CD14-positive monocyte (primary cell): ENCODE results near the gene PTPRC. TPM values are rescaled to one million over a fixed set of nuclear protein-coding genes. Genes with fewer than 3 reads are reported as not detected.

Experiments
- DNase-seq, 3 donors: peaks; one replicate each; pipeline ENCODE4 v3.0.0-alpha.2; 2011 to 2022
- H2AFZ ChIP-seq: 2 replicates; pipeline ENCODE4 v1.6.0; 2012; ENCODE audit warnings: mild to moderate bottlenecking, low read depth, low read length, inconsistent platforms; ENCODE audit not compliant: insufficient read depth, poor library complexity, severe bottlenecking
- H3K27ac ChIP-seq, 2 donors: 1 replicate in 1 of 2; 2 replicates in 1 of 2; pipeline ENCODE4 v1.5.1; 2012 to 2013; ENCODE audit warnings: low read length in 2 of 2, control low read depth in 1 of 2, inconsistent platforms in 1 of 2, low read depth in 1 of 2, mild to moderate bottlenecking in 1 of 2
- H3K27me3 ChIP-seq, 2 donors: one replicate each; pipeline versions ENCODE4 v1.6.0 to v1.6.1; 2011 to 2013; ENCODE audit warnings: low read length in 2 of 2; ENCODE audit not compliant: control insufficient read depth in 2 of 2, insufficient read depth in 2 of 2
- H3K36me3 ChIP-seq, 2 donors: replicated peaks in 1 of 2; 1 replicate in 1 of 2; 2 replicates in 1 of 2; pipeline versions ENCODE4 v1.5.1 to v1.6.1; 2012 to 2013; ENCODE audit warnings: low read length in 2 of 2, control low read depth in 1 of 2, inconsistent platforms in 1 of 2, mild to moderate bottlenecking in 1 of 2; ENCODE audit not compliant: insufficient read depth in 2 of 2, control insufficient read depth in 1 of 2
- H3K4me1 ChIP-seq, 2 donors: 1 replicate in 1 of 2; 2 replicates in 1 of 2; pipeline versions ENCODE4 v1.5.1 to v1.6.1; 2012 to 2013; ENCODE audit warnings: low read length in 2 of 2, control low read depth in 1 of 2, inconsistent platforms in 1 of 2, mild to moderate bottlenecking in 1 of 2, moderate library complexity in 1 of 2; ENCODE audit not compliant: insufficient read depth in 2 of 2, control insufficient read depth in 1 of 2
- H3K4me2 ChIP-seq: replicated peaks from 2 replicates; pipeline ENCODE3; 2012; ENCODE audit warnings: low read length, moderate library complexity, mild to moderate bottlenecking; ENCODE audit not compliant: poor library complexity, severe bottlenecking; ENCODE audit errors: extremely low read depth
- H3K4me3 ChIP-seq, 3 experiments: fragments of 200-600 bp in 1 of 3; sonication (generic) in 1 of 3; replicated peaks in 1 of 3; 1 replicate in 2 of 3; 2 replicates in 1 of 3; pipeline ENCODE4 v1.5.1; 2011 to 2013; ENCODE audit warnings: low read length in 3 of 3, mild to moderate bottlenecking in 3 of 3, control low read depth in 2 of 3, low read depth in 2 of 3, inconsistent platforms in 1 of 3, moderate library complexity in 1 of 3
- H3K79me2 ChIP-seq: 2 replicates; pipeline ENCODE4 v1.6.0; 2012; ENCODE audit warnings: mild to moderate bottlenecking, control low read depth, inconsistent platforms, low read length, moderate library complexity; ENCODE audit not compliant: insufficient read depth
- H3K9ac ChIP-seq: 2 replicates; pipeline ENCODE4 v1.6.0; 2017; ENCODE audit warnings: low read length, mild to moderate bottlenecking; ENCODE audit not compliant: insufficient read depth, poor library complexity, severe bottlenecking
- H3K9me3 ChIP-seq, 2 donors: replicated peaks in 1 of 2; 1 replicate in 1 of 2; 2 replicates in 1 of 2; pipeline versions ENCODE4 v1.5.1 to v1.6.1; 2012 to 2013; ENCODE audit warnings: low read length in 2 of 2, control low read depth in 1 of 2; ENCODE audit not compliant: control insufficient read depth in 1 of 2, insufficient read depth in 1 of 2
- H4K20me1 ChIP-seq: 2 replicates; pipeline ENCODE4 v1.6.0; 2012; ENCODE audit warnings: mild to moderate bottlenecking, low read length, control low read depth, moderate library complexity; ENCODE audit not compliant: insufficient read depth
- H3K27ac Mint-ChIP-seq, 7 donors: one replicate each; pipeline ENCODE4 v1.8.0; 2020; ENCODE audit warnings: mild to moderate bottlenecking in 7 of 7, mixed read lengths in 7 of 7, moderate library complexity in 6 of 7, inconsistent platforms in 2 of 7
- H3K27me3 Mint-ChIP-seq, 3 donors: one replicate each; pipeline ENCODE4 v1.8.0; 2021 to 2022; ENCODE audit warnings: low read depth in 3 of 3, mild to moderate bottlenecking in 3 of 3, mixed read lengths in 3 of 3, moderate library complexity in 3 of 3, inconsistent platforms in 1 of 3
- H3K36me3 Mint-ChIP-seq, 2 donors: one replicate each; pipeline ENCODE4 v1.8.0; 2020; ENCODE audit warnings: mixed read lengths in 2 of 2, inconsistent platforms in 1 of 2, mild to moderate bottlenecking in 1 of 2
- H3K4me1 Mint-ChIP-seq: one replicate; pipeline ENCODE4 v1.8.0; 2020; ENCODE audit warnings: mild to moderate bottlenecking, mixed read lengths
- H3K4me3 Mint-ChIP-seq, 2 donors: one replicate each; pipeline ENCODE4 v1.8.0; 2020; ENCODE audit warnings: mild to moderate bottlenecking in 2 of 2, mixed read lengths in 2 of 2, moderate library complexity in 1 of 2
- H3K9me3 Mint-ChIP-seq, 7 donors: one replicate each; pipeline ENCODE4 v1.8.0; 2020 to 2022; ENCODE audit warnings: mixed read lengths in 7 of 7, mild to moderate bottlenecking in 6 of 7, moderate library complexity in 6 of 7, inconsistent platforms in 2 of 7
- WGBS: methylation state at CpG from one replicate; pipeline ENCODE4 v1.1.5; 2013; ENCODE audit warnings: missing lambda C conversion rate; ENCODE audit not compliant: insufficient coverage; 5-methylcytosine and 5-hydroxymethylcytosine counted together
- intact Hi-C, 2 donors: fragments of 100-400 bp; cut with micrococcal nuclease; formaldehyde crosslinking; loops; one replicate each; pipeline versions ENCODE4 v1.15.0 to v1.15.1; 2023
- polyA plus RNA-seq, 3 donors: library from polyadenylated mRNA; depleted of rRNA in 1 of 3; unstranded in 2 of 3; stranded (reverse) in 1 of 3; fragments of 300-500 nt in 2 of 3; fragments of >200 nt in 1 of 3; fragmentation: Illumina TruSeq in 2 of 3; gene quantifications; 1 replicate in 2 of 3; 2 replicates in 1 of 3; pipeline ENCODE4 v1.2.3, GENCODE V29; 2012 to 2021
- TF ChIP-seq, protein P1 (sequence below): fragments of 200-600 bp; IDR thresholded peaks from one replicate; pipeline ENCODE4 v1.8.0; 2022; ENCODE audit warnings: antibody characterized with exemption, mild to moderate bottlenecking

The PTPRC gene
- polyA plus RNA-seq, 3 donors, result 410 to 992 (median 667) TPM

DNA sequence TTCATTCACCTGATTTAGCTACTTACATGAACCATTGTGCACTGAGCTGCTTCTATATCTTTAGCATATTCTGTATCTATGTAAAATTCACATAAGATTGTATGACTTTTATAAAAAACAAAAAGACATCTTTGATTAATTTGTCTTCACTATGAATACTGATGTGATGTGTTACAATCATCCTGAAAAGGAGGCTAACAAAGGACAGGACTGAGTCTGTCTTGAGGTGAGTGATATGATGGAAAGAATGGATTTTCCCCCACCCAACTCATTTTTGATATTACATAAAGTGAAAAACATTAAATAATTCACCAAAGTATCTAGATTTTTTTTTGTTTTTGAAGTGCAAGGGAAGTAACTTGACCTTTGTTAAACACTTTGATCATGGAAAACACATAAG is 9.8 kb downstream of the PTPRC start:
- Mint-ChIP-seq H3K27me3 (peaks cover 0 to 3% (median 0%) of the 10 kb centered on the region in 3 donors), H3K27ac (peak overlapping the region in 3 of 7 donors; percentile 3 to 25 (median 10)), H3K9me3 (no peaks in the 10 kb centered on the region), H3K4me1 (peaks cover 83% of the 10 kb centered on the region), H3K36me3 (peaks cover 73 to 75% of the 10 kb centered on the region in 2 donors), H3K4me3 (no peak overlapping the region)
- peaks cover 100% of the 10 kb centered on the region for H3K79me2 ChIP-seq
- H3K4me2 ChIP-seq, result peak overlapping the region; percentile 59
- peaks cover 72 to 78% of the 10 kb centered on the region in 2 donors for H3K36me3 ChIP-seq
- H4K20me1 ChIP-seq, result peaks cover 93% of the 10 kb centered on the region
- peak overlapping the region in 1 of 2 donors; percentile 72 for H3K27ac ChIP-seq
- H2AFZ ChIP-seq, result no peak overlapping the region
- peak overlapping the region in 1 of 3 experiments; percentile 2 for H3K4me3 ChIP-seq
- no peak for DNase-seq
- peaks cover 62 to 99% of the 10 kb centered on the region in 2 donors for H3K4me1 ChIP-seq
- intact Hi-C loops, result no loop called here
- H3K9me3 ChIP-seq, result no peaks in the 10 kb centered on the region
- H3K27me3 ChIP-seq, result no peaks in the 10 kb centered on the region
- TF ChIP-seq, protein P1, sequence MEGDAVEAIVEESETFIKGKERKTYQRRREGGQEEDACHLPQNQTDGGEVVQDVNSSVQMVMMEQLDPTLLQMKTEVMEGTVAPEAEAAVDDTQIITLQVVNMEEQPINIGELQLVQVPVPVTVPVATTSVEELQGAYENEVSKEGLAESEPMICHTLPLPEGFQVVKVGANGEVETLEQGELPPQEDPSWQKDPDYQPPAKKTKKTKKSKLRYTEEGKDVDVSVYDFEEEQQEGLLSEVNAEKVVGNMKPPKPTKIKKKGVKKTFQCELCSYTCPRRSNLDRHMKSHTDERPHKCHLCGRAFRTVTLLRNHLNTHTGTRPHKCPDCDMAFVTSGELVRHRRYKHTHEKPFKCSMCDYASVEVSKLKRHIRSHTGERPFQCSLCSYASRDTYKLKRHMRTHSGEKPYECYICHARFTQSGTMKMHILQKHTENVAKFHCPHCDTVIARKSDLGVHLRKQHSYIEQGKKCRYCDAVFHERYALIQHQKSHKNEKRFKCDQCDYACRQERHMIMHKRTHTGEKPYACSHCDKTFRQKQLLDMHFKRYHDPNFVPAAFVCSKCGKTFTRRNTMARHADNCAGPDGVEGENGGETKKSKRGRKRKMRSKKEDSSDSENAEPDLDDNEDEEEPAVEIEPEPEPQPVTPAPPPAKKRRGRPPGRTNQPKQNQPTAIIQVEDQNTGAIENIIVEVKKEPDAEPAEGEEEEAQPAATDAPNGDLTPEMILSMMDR, result no peak
- no peak overlapping the region for H3K9ac ChIP-seq

DNA sequence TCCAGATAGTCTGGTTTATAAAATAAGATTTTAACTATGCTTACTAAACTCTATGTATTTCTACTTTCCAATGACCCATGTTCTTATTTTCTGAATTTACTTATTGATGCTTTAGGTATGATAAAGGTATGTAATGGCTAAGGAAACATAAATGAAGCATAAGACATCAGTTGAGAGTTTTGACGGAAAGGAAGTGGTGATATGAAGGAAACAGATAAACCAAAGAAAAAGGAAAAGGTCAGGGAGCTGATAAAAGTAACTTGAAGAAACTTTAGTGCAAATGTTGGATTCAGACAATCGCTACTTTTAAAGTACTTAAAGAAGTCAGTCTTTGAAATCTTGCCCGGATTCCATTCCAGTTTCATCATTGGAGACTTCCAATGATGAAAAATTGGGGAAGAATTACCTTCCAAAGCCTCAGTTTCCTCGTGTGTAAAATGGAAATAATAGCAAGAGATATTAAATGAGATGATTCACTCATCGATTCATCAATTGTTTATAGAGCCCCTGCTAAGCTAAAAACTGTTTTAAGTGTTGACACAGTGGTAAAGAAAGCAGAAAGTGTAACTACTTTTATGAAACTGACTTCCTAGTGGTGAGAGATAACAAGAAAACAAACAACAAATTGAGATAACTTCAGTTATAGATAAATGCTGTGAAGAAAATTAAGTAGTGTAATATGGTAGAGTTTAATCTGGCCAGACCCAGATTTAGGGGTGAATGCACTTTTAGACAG is 10.6 kb downstream of the PTPRC start:
- Histone ChIP-seq H3K9ac (no peak overlapping the region), H3K9me3 (no peaks in the 10 kb centered on the region), H3K4me1 (peaks cover 56 to 99% of the 10 kb centered on the region in 2 donors), H3K36me3 (peaks cover 69 to 78% of the 10 kb centered on the region in 2 donors), H3K27ac (peak overlapping the region in 1 of 2 donors; percentile 72), H3K27me3 (no peaks in the 10 kb centered on the region), H3K79me2 (peaks cover 100% of the 10 kb centered on the region), H3K4me2 (peak overlapping the region; percentile 59), H2AFZ (no peak overlapping the region), H4K20me1 (peaks cover 89% of the 10 kb centered on the region), H3K4me3 (peak overlapping the region in 1 of 3 experiments; percentile 39)
- peaks cover 72 to 73% of the 10 kb centered on the region in 2 donors for H3K36me3 Mint-ChIP-seq
- 100% methylated on average over 1 of the region's 5 CpGs for WGBS
- intact Hi-C loops, result no loop called here
- TF ChIP-seq, protein P1, result no peak
- peak overlapping the region; percentile 77 to 90 (median 87) for H3K27ac Mint-ChIP-seq
- DNase-seq, result no peak
- peaks cover 0 to 3% (median 0%) of the 10 kb centered on the region in 3 donors for H3K27me3 Mint-ChIP-seq
- H3K4me1 Mint-ChIP-seq, result peaks cover 81% of the 10 kb centered on the region
- peak overlapping the region in 1 of 2 donors; percentile 68 for H3K4me3 Mint-ChIP-seq
- no peaks in the 10 kb centered on the region for H3K9me3 Mint-ChIP-seq
